GM12873 (cell line): ENCODE results near the gene HAGHL.

Experiments used
- CTCF ChIP-seq: IDR thresholded peaks from 2 replicates; pipeline ENCODE4 v1.5.1; 2012; ENCODE audit warnings: low read depth, mild to moderate bottlenecking, moderate library complexity, low read length, control low read depth; ENCODE audit not compliant: insufficient read depth; ENCODE audit errors: missing control alignments

HAGHL gene

GRCh38 chr16:685967-686366 is 40.9 kb upstream of the HAGHL start:
- TF ChIP-seq CTCF = peak; percentile 44

- TF ChIP-seq CTCF = no peak
These were observed 40.2 kb upstream of the HAGHL start for GRCh38 chr16:686459-687260.

- TF ChIP-seq CTCF = no peak
These were observed 39.4 kb upstream of the HAGHL start for GRCh38 chr16:687499-687898.

GRCh38 chr16:689175-689897 is 37.6 kb upstream of the HAGHL start:
- TF ChIP-seq CTCF = no peak

- TF ChIP-seq CTCF = no peak
These were observed 34.4 kb upstream of the HAGHL start for GRCh38 chr16:692356-693108.

GRCh38 chr16:693364-693763 is 33.5 kb upstream of the HAGHL start:
- TF ChIP-seq CTCF = no peak

GRCh38 chr16:693766-694165 is 33.1 kb upstream of the HAGHL start:
- TF ChIP-seq CTCF = no peak
